Erythroblast (primary cell): Measurements from ENCODE around the gene SMIM44.

Source experiments
- DNase-seq, 2 experiments: peaks; one replicate each; lab custom pipeline; 2025; lab: John Stamatoyannopoulos, UW
- GATA1 ChIP-seq: IDR thresholded peaks from 2 replicates; pipeline ENCODE4 v1.6.1; 2011; ENCODE audit warnings: low read depth, mild to moderate bottlenecking, control low read depth, low read length, moderate library complexity
- POLR2A ChIP-seq: IDR thresholded peaks from 2 replicates; pipeline ENCODE4 v1.6.1; 2011; ENCODE audit warnings: mild to moderate bottlenecking, low read length

Gene SMIM44

GRCh38 chr19:3523361-3524077 lies 40.3 kb upstream of the SMIM44 start:
- TF ChIP-seq GATA1 = no peak
- no peak for DNase-seq

GRCh38 chr19:3522421-3523360 lies 39.5 kb upstream of the SMIM44 start:
- no peak for DNase-seq
- no peak for TF ChIP-seq GATA1
- TF ChIP-seq POLR2A = no peak

- DNase-seq = peak in 1 of 2 experiments; percentile 65
- TF ChIP-seq POLR2A (no peak), GATA1 (no peak)
These were observed 37.8 kb upstream of the SMIM44 start for GRCh38 chr19:3521104-3521445.

GRCh38 chr19:3520166-3521103 lies 37.2 kb upstream of the SMIM44 start:
- TF ChIP-seq GATA1 = no peak
- TF ChIP-seq POLR2A = no peak
- DNase-seq = peak; percentile 44 to 47

GRCh38 chr19:3519126-3519525 lies 35.9 kb upstream of the SMIM44 start:
- DNase-seq = no peak
- no peak for TF ChIP-seq GATA1
- no peak for TF ChIP-seq POLR2A

- no peak for DNase-seq
- no peak for TF ChIP-seq GATA1
- TF ChIP-seq POLR2A = no peak
These were observed 35.4 kb upstream of the SMIM44 start for GRCh38 chr19:3518659-3519058.

GRCh38 chr19:3518255-3518654 lies 35.0 kb upstream of the SMIM44 start:
- no peak for TF ChIP-seq GATA1
- no peak for TF ChIP-seq POLR2A
- DNase-seq = no peak

- TF ChIP-seq POLR2A (no peak), GATA1 (no peak)
- no peak for DNase-seq
These were observed 34.4 kb upstream of the SMIM44 start for GRCh38 chr19:3517638-3518037.

GRCh38 chr19:3516675-3517207 lies 33.5 kb upstream of the SMIM44 start:
- DNase-seq = no peak
- no peak for TF ChIP-seq POLR2A
- no peak for TF ChIP-seq GATA1

GRCh38 chr19:3515891-3516422 lies 32.7 kb upstream of the SMIM44 start:
- TF ChIP-seq POLR2A (no peak), GATA1 (no peak)

GRCh38 chr19:3514930-3515329 lies 31.7 kb upstream of the SMIM44 start:
- no peak for DNase-seq
- no peak for TF ChIP-seq POLR2A
- TF ChIP-seq GATA1 = no peak

More at GRCh38 chr19:3515891-3516422, 32.7 kb upstream of the SMIM44 start:
- DNase-seq = no peak

- no peak for DNase-seq
- no peak for TF ChIP-seq POLR2A
- TF ChIP-seq GATA1 = no peak
These were observed 30.2 kb upstream of the SMIM44 start for GRCh38 chr19:3513229-3514140.

GRCh38 chr19:3512562-3513228 lies 29.5 kb upstream of the SMIM44 start:
- TF ChIP-seq GATA1 (no peak), POLR2A (no peak)
- no peak for DNase-seq
